H1 (cell line): ENCODE results near the gene ATXN2L. TPM values are rescaled to one million over a fixed set of nuclear protein-coding genes. Genes with fewer than 3 reads are reported as not detected.

Experiments
- CTCF ChIA-PET: fragments of 300-600 bp; sonication (Branson Sonifier 250); formaldehyde crosslinking; loops from one replicate; lab custom pipeline; 2021; ENCODE audit not compliant: partially characterized antibody; lab: Charles Lee
- POLR2A ChIA-PET: fragments of 300-600 bp; sonication (Branson Sonifier 250); formaldehyde crosslinking; loops from one replicate; lab custom pipeline; 2021; ENCODE audit warnings: inconsistent platforms; ENCODE audit not compliant: partially characterized antibody; lab: Charles Lee
- DNase-seq, 2 experiments: peaks; one replicate each; pipeline versions ENCODE4 v3.0.0 to v3.0.0-alpha.2; 2010 to 2022; ENCODE audit warnings: low spot score in 2 of 2, low read depth in 1 of 2, mixed read lengths in 1 of 2
- FAIRE-seq: peaks from 2 replicates; lab custom pipeline; 2011; peaks lifted over from hg19 to GRCh38; lab: Jason Lieb, UNC
- H2AFZ ChIP-seq: 2 replicates; pipeline ENCODE4 v1.8.1; 2012; ENCODE audit warnings: low read length, inconsistent platforms
- H2AK5ac ChIP-seq: 2 replicates; pipeline ENCODE4 v1.6.1; 2013; ENCODE audit warnings: low read depth, low read length
- H2BK120ac ChIP-seq: replicated peaks from 2 replicates; pipeline ENCODE3; 2013; ENCODE audit warnings: low read depth, low read length, inconsistent platforms
- H2BK12ac ChIP-seq: 2 replicates; pipeline ENCODE4 v1.6.1; 2013; ENCODE audit warnings: low read depth, low read length
- H2BK15ac ChIP-seq: 2 replicates; pipeline ENCODE4 v1.6.1; 2013; ENCODE audit warnings: low read length
- H2BK20ac ChIP-seq: 2 replicates; pipeline ENCODE4 v1.6.1; 2013; ENCODE audit warnings: low read length
- H2BK5ac ChIP-seq: 2 replicates; pipeline ENCODE4 v1.6.1; 2013; ENCODE audit warnings: low read depth, low read length
- H3K14ac ChIP-seq: 2 replicates; pipeline ENCODE4 v1.6.1; 2013; ENCODE audit warnings: inconsistent platforms; ENCODE audit not compliant: insufficient read length
- H3K18ac ChIP-seq: 2 replicates; pipeline ENCODE4 v1.6.1; 2013; ENCODE audit warnings: low read length; ENCODE audit errors: extremely low read depth
- H3K23ac ChIP-seq: 2 replicates; pipeline ENCODE4 v1.6.1; 2013; ENCODE audit warnings: inconsistent platforms; ENCODE audit not compliant: insufficient read length
- H3K23me2 ChIP-seq: 2 replicates; pipeline ENCODE4 v1.6.1; 2013; ENCODE audit warnings: low read depth, low read length
- H3K27ac ChIP-seq: 2 replicates; pipeline ENCODE4 v1.6.1; 2011; ENCODE audit warnings: low read depth, low read length, inconsistent platforms
- H3K27me3 ChIP-seq, 4 experiments: replicated peaks in 1 of 4; 1 replicate in 1 of 4; 2 replicates in 3 of 4; pipeline versions ENCODE4 v1.6.1 to v1.8.1; 2011 to 2013; ENCODE audit warnings: low read length in 3 of 4, mild to moderate bottlenecking in 3 of 4, inconsistent platforms in 2 of 4, mixed read lengths in 2 of 4, moderate library complexity in 1 of 4; ENCODE audit not compliant: control insufficient read depth in 3 of 4, insufficient read depth in 3 of 4; ENCODE audit errors: extremely low read depth in 1 of 4
- H3K36me3 ChIP-seq, 4 experiments: 2 replicates each; pipeline versions ENCODE4 v1.6.1 to v1.8.1; 2011 to 2013; ENCODE audit warnings: mild to moderate bottlenecking in 4 of 4, low read length in 3 of 4, moderate library complexity in 2 of 4, control low read depth in 1 of 4, inconsistent platforms in 1 of 4; ENCODE audit not compliant: insufficient read depth in 4 of 4, control insufficient read depth in 2 of 4
- H3K4ac ChIP-seq: replicated peaks from 2 replicates; pipeline ENCODE3; 2013; ENCODE audit warnings: low read length, low read depth, mixed read lengths, inconsistent platforms; ENCODE audit not compliant: insufficient read length
- H3K4me1 ChIP-seq, 4 experiments: replicated peaks in 1 of 4; 1 replicate in 1 of 4; 2 replicates in 3 of 4; pipeline versions ENCODE4 v1.6.1 to v1.8.1; 2011 to 2013; ENCODE audit warnings: low read length in 3 of 4, inconsistent platforms in 2 of 4, mixed read lengths in 1 of 4; ENCODE audit not compliant: insufficient read depth in 4 of 4, control insufficient read depth in 3 of 4
- H3K4me2 ChIP-seq, 2 experiments: 2 replicates each; pipeline versions ENCODE4 v1.6.1 to v1.8.1; 2011 to 2013; ENCODE audit warnings: low read depth in 2 of 2, low read length in 2 of 2, control low read depth in 1 of 2, inconsistent platforms in 1 of 2, mild to moderate bottlenecking in 1 of 2; ENCODE audit not compliant: insufficient read depth in 1 of 2
- H3K4me3 ChIP-seq, 4 experiments: fragments of 200-600, 300-600 bp in 1 of 4; sonication (generic), shearing (Covaris generic), sonication (Bioruptor Twin) in 1 of 4; 2 replicates each; pipeline versions ENCODE4 v1.5.1 to v1.8.1; 2011 to 2016; ENCODE audit warnings: low read length in 4 of 4, low read depth in 3 of 4, control low read depth in 2 of 4, inconsistent platforms in 2 of 4, mild to moderate bottlenecking in 2 of 4, mixed read lengths in 1 of 4, moderate library complexity in 1 of 4; ENCODE audit not compliant: insufficient read depth in 2 of 4; ENCODE audit errors: extremely low read depth in 1 of 4
- H3K56ac ChIP-seq: replicated peaks from 2 replicates; pipeline ENCODE3; 2013; ENCODE audit warnings: low read depth, mild to moderate bottlenecking, mixed read lengths, low read length, inconsistent platforms; ENCODE audit not compliant: insufficient read length
- H3K79me1 ChIP-seq: 2 replicates; pipeline ENCODE4 v1.6.1; 2013; ENCODE audit warnings: low read depth, low read length, control low read depth
- H3K79me2 ChIP-seq, 2 experiments: 2 replicates each; pipeline versions ENCODE4 v1.6.1 to v1.8.1; 2012 to 2013; ENCODE audit warnings: low read length in 2 of 2, mild to moderate bottlenecking in 2 of 2, inconsistent platforms in 1 of 2; ENCODE audit not compliant: insufficient read depth in 2 of 2, control insufficient read depth in 1 of 2
- H3K9ac ChIP-seq, 4 experiments: replicated peaks in 1 of 4; 1 replicate in 1 of 4; 2 replicates in 3 of 4; pipeline versions ENCODE4 v1.6.1 to v1.8.1; 2011 to 2013; ENCODE audit warnings: low read depth in 3 of 4, low read length in 3 of 4, control low read depth in 2 of 4, mild to moderate bottlenecking in 2 of 4, moderate library complexity in 2 of 4, inconsistent platforms in 1 of 4; ENCODE audit errors: extremely low read depth in 1 of 4
- H3K9me3 ChIP-seq, 2 experiments: 2 replicates each; pipeline versions ENCODE4 v1.6.1 to v1.8.1; 2012 to 2013; ENCODE audit warnings: mild to moderate bottlenecking in 2 of 2, moderate library complexity in 2 of 2, control low read depth in 1 of 2, inconsistent platforms in 1 of 2, low read depth in 1 of 2, low read length in 1 of 2, mixed read lengths in 1 of 2; ENCODE audit not compliant: insufficient read depth in 2 of 2
- H4K20me1 ChIP-seq, 2 experiments: replicated peaks in 1 of 2; 2 replicates each; pipeline versions ENCODE3 to v1.8.1; 2011 to 2013; ENCODE audit warnings: inconsistent platforms in 2 of 2, low read length in 2 of 2, mild to moderate bottlenecking in 1 of 2; ENCODE audit not compliant: insufficient read depth in 2 of 2, control insufficient read depth in 1 of 2
- H4K5ac ChIP-seq: 2 replicates; pipeline ENCODE4 v1.6.1; 2013; ENCODE audit warnings: low read length, low read depth, mixed read lengths, inconsistent platforms; ENCODE audit not compliant: insufficient read length
- H4K8ac ChIP-seq: 2 replicates; pipeline ENCODE4 v1.8.0; 2013; ENCODE audit warnings: mild to moderate bottlenecking, moderate library complexity, low read length, inconsistent platforms; ENCODE audit not compliant: insufficient read depth; ENCODE audit errors: extremely low read depth
- H4K91ac ChIP-seq: replicated peaks from 2 replicates; pipeline ENCODE3; 2013; ENCODE audit warnings: low read length, mixed read lengths, inconsistent platforms; ENCODE audit not compliant: insufficient read length
- BACH1 ChIP-seq: IDR thresholded peaks from 2 replicates; pipeline ENCODE4 v1.6.1; 2012; ENCODE audit warnings: low read length, improper control_type of control experiment
- CHD1 ChIP-seq: IDR thresholded peaks from 2 replicates; pipeline ENCODE4 v1.6.1; 2012; ENCODE audit warnings: low read depth, low read length, improper control_type of control experiment
- CTBP2 ChIP-seq: IDR thresholded peaks from 2 replicates; pipeline ENCODE4 v1.7.0; 2011; ENCODE audit warnings: borderline replicate concordance, mild to moderate bottlenecking, moderate library complexity, mixed read lengths, low read length; ENCODE audit not compliant: insufficient read depth, insufficient read length
- HDAC2 ChIP-seq, 2 experiments: fragments of 300-600 bp in 1 of 2; sonication (generic) in 1 of 2; IDR thresholded peaks; 2 replicates each; pipeline ENCODE4 v1.6.1; 2011 to 2012; ENCODE audit warnings: low read depth in 2 of 2, low read length in 2 of 2, mild to moderate bottlenecking in 2 of 2, moderate library complexity in 2 of 2, borderline replicate concordance in 1 of 2, inconsistent platforms in 1 of 2
- HDAC6 ChIP-seq: IDR thresholded peaks from one replicate; pipeline ENCODE4 v1.7.1; 2012; ENCODE audit warnings: low read depth, mild to moderate bottlenecking, inconsistent platforms, low read length, moderate library complexity
- POLR2A ChIP-seq, 2 experiments: IDR thresholded peaks; 1 replicate in 1 of 2; 2 replicates in 1 of 2; pipeline ENCODE4 v1.6.1; 2011; ENCODE audit warnings: low read depth in 2 of 2, low read length in 2 of 2, mild to moderate bottlenecking in 2 of 2; ENCODE audit errors: control extremely low read depth in 1 of 2
- SP1 ChIP-seq: IDR thresholded peaks from 2 replicates; pipeline ENCODE4 v1.6.1; 2011; ENCODE audit warnings: low read depth, low read length
- WGBS, 2 experiments: shearing (Covaris generic) in 1 of 2; methylation state at CpG; one replicate each; pipeline versions ENCODE4 v1.1.6 to v1.1.7; 2013 to 2015; ENCODE audit warnings: low lambda C conversion rate in 2 of 2, mixed read lengths in 2 of 2, inconsistent platforms in 1 of 2, low coverage in 1 of 2, missing lambda C conversion rate in 1 of 2; ENCODE audit not compliant: insufficient replicate concordance in 2 of 2, insufficient coverage in 1 of 2, insufficient read length in 1 of 2; ENCODE audit errors: extremely low coverage in 1 of 2, missing lambda C conversion rate in 1 of 2; 5-methylcytosine and 5-hydroxymethylcytosine counted together
- polyA plus RNA-seq, 7 experiments: library from polyadenylated mRNA; depleted of rRNA in 3 of 7; stranded (reverse) in 5 of 7; unstranded in 2 of 7; fragments of >200 nt in 5 of 7; fragments of 200-250 nt in 2 of 7; gene quantifications; 1 replicate in 5 of 7; 2 replicates in 1 of 7; 4 replicates in 1 of 7; pipeline versions ENCODE4 v1.2.1 to v1.2.3, GENCODE V29; 2011 to 2013; ENCODE audit warnings: missing spikeins in 2 of 7, mixed read lengths in 2 of 7
- total RNA-seq: library from RNA; stranded (reverse); fragmentation: NEBNext Ultra II Directional; extraction: Animal tissue kit (Norgen Biotek cat#: 25700); gene quantifications from 2 replicates; pipeline ENCODE4 v1.2.1, GENCODE V29; 2021

The ATXN2L gene
- total and polyA plus RNA-seq, 2 of the 8 experiments (the other 6 are each of a cell fraction or from before 2014, with no cell fraction given) = 79.1 to 227 TPM

GRCh38 chr16:28842696-28843095 lies 19.9 kb downstream of the ATXN2L start:
- POLR2A ChIA-PET = interaction anchor here (0.9 to 23.4 kb wide), 7 partner anchors 9 to 32 kb away, joined by 3 to 756 read pairs (median 15); partner anchors contain the start of genes ATP2A1, ATXN2L and SH2B1
- 91% methylated on average over 7 of the region's 7 CpGs; no CpG with 5 or more reads in 1 of the 2 experiments for WGBS, 2 experiments
- no peak overlapping the region for H4K8ac ChIP-seq
- no peaks in the 10 kb centered on the region for H3K79me1 ChIP-seq
- CTCF ChIA-PET = interaction anchor here (0.6 to 1.7 kb wide), 4 partner anchors 14 to 102 kb away, joined by 3 read pairs; no protein-coding TSS in a partner anchor
- peaks cover 0 to 7% (median 3%) of the 10 kb centered on the region in 4 experiments; a peak in 5 of 7 replicates for H3K4me1 ChIP-seq
- H3K23me2 ChIP-seq = peaks cover 14% of the 10 kb centered on the region
- no peak for TF ChIP-seq SP1
- TF ChIP-seq POLR2A (IDR thresholded peaks at IDR 0.05; ENCODE audit: control extremely low read depth in 1 of 2, low read depth in 2 of 2, low read length in 2 of 2) = no peak
- no peak for TF ChIP-seq HDAC2 (IDR thresholded peaks at IDR 0.05; ENCODE audit: borderline replicate concordance in 1 of 2, low read depth in 2 of 2, low read length in 2 of 2)
- TF ChIP-seq CHD1 = no peak
- TF ChIP-seq BACH1 = no peak
- TF ChIP-seq HDAC6 = no peak
- no peak for TF ChIP-seq CTBP2
- no peaks in the 10 kb centered on the region for H3K9me3 ChIP-seq
- H2BK20ac ChIP-seq = no peak overlapping the region
- no peak overlapping the region for H4K91ac ChIP-seq
- H3K9ac ChIP-seq = no peak overlapping the region
- H2BK120ac ChIP-seq = no peak overlapping the region
- DNase-seq (no peak), FAIRE-seq (no peak)
- peaks cover 0 to 20% of the 10 kb centered on the region in 2 experiments; a peak in 3 of 4 replicates for H3K79me2 ChIP-seq
- H3K4me2 ChIP-seq = no peak overlapping the region
- H2BK5ac ChIP-seq = no peak overlapping the region
- H2AFZ ChIP-seq = no peak overlapping the region
- H3K56ac ChIP-seq = no peak overlapping the region
- H3K27me3 ChIP-seq = no peaks in the 10 kb centered on the region
- H2BK12ac ChIP-seq = no peak overlapping the region
- H2BK15ac ChIP-seq = no peak overlapping the region
- no peak overlapping the region for H3K14ac ChIP-seq
- no peak overlapping the region for H2AK5ac ChIP-seq
- peaks cover 2 to 14% of the 10 kb centered on the region in 2 experiments for H4K20me1 ChIP-seq
- no peak overlapping the region for H3K4me3 ChIP-seq
- H3K36me3 ChIP-seq = peaks cover 18 to 41% (median 31%) of the 10 kb centered on the region in 4 experiments
- no peak overlapping the region for H4K5ac ChIP-seq
- no peak overlapping the region for H3K23ac ChIP-seq
- no peak overlapping the region for H3K18ac ChIP-seq
- no peak overlapping the region for H3K4ac ChIP-seq
- H3K27ac ChIP-seq = no peak overlapping the region
